ENCODE data around the gene WAC. TPM values are rescaled to one million over a fixed set of nuclear protein-coding genes. Genes with fewer than 3 reads are reported as not detected.

Gene WAC
- total RNA-seq, 1 donor from 2014 or later = 97.7 TPM

GRCh38 chr10:28545967-28546644 is 13.2 kb downstream of the WAC start:
- peaks cover 49% of the 10 kb centered on the region for H3K4me1 Mint-ChIP-seq (ENCODE audit: low read depth)

GRCh38 chr10:28548781-28549498 is 16.0 kb downstream of the WAC start:
- no peak for TF ChIP-seq CTCF (IDR thresholded peaks at IDR 0.05)
- peaks cover 50% of the 10 kb centered on the region for H3K4me1 Mint-ChIP-seq (ENCODE audit: low read depth)
- no peaks in the 10 kb centered on the region for H3K9me3 Mint-ChIP-seq (ENCODE audit: low read depth)
- no peak for DNase-seq (ENCODE audit: low spot score)
- H3K36me3 Mint-ChIP-seq (ENCODE audit: low read depth) = peaks cover 9% of the 10 kb centered on the region
- no peak overlapping the region for H3K27ac Mint-ChIP-seq (ENCODE audit: unreplicated experiment)
- no peak overlapping the region for H3K4me3 Mint-ChIP-seq (ENCODE audit: unreplicated experiment)
- no peaks in the 10 kb centered on the region for H3K27me3 Mint-ChIP-seq (ENCODE audit: low read depth)

More at GRCh38 chr10:28545967-28546644, 13.2 kb downstream of the WAC start:
- H3K27ac Mint-ChIP-seq (ENCODE audit: unreplicated experiment) = peak overlapping the region; percentile 45
- peaks cover 10% of the 10 kb centered on the region for H3K36me3 Mint-ChIP-seq (ENCODE audit: low read depth)
- H3K4me3 Mint-ChIP-seq (ENCODE audit: unreplicated experiment) = no peak overlapping the region
- no peak for TF ChIP-seq CTCF (IDR thresholded peaks at IDR 0.05)
- no peaks in the 10 kb centered on the region for H3K9me3 Mint-ChIP-seq (ENCODE audit: low read depth)
- no peaks in the 10 kb centered on the region for H3K27me3 Mint-ChIP-seq (ENCODE audit: low read depth)
- DNase-seq (ENCODE audit: low spot score) = no peak

GRCh38 chr10:28551086-28551485 is 18.2 kb downstream of the WAC start:
- no peaks in the 10 kb centered on the region for H3K27me3 Mint-ChIP-seq (ENCODE audit: low read depth)
- no peak overlapping the region for H3K4me3 Mint-ChIP-seq (ENCODE audit: unreplicated experiment)
- no peaks in the 10 kb centered on the region for H3K9me3 Mint-ChIP-seq (ENCODE audit: low read depth)
- no peak for DNase-seq (ENCODE audit: low spot score)
- peaks cover 62% of the 10 kb centered on the region for H3K4me1 Mint-ChIP-seq (ENCODE audit: low read depth)
- peaks cover 19% of the 10 kb centered on the region for H3K36me3 Mint-ChIP-seq (ENCODE audit: low read depth)
- peak overlapping the region; percentile 66 for H3K27ac Mint-ChIP-seq (ENCODE audit: unreplicated experiment)
- no peak for TF ChIP-seq CTCF (IDR thresholded peaks at IDR 0.05)

- DNase-seq (ENCODE audit: low spot score) = no peak
- H3K27me3 Mint-ChIP-seq (ENCODE audit: low read depth) = no peaks in the 10 kb centered on the region
- H3K4me1 Mint-ChIP-seq (ENCODE audit: low read depth) = peaks cover 71% of the 10 kb centered on the region
- H3K4me3 Mint-ChIP-seq (ENCODE audit: unreplicated experiment) = no peak overlapping the region
- no peaks in the 10 kb centered on the region for H3K9me3 Mint-ChIP-seq (ENCODE audit: low read depth)
- H3K27ac Mint-ChIP-seq (ENCODE audit: unreplicated experiment) = peak overlapping the region; percentile 3
- peaks cover 19% of the 10 kb centered on the region for H3K36me3 Mint-ChIP-seq (ENCODE audit: low read depth)
- no peak for TF ChIP-seq CTCF (IDR thresholded peaks at IDR 0.05)
Measured at GRCh38 chr10:28552775-28553174, 19.9 kb downstream of the WAC start.

GRCh38 chr10:28554009-28554408 is 21.1 kb downstream of the WAC start:
- H3K27me3 Mint-ChIP-seq (ENCODE audit: low read depth) = no peaks in the 10 kb centered on the region
- H3K4me1 Mint-ChIP-seq (ENCODE audit: low read depth) = peaks cover 79% of the 10 kb centered on the region
- H3K4me3 Mint-ChIP-seq (ENCODE audit: unreplicated experiment) = no peak overlapping the region
- no peak overlapping the region for H3K27ac Mint-ChIP-seq (ENCODE audit: unreplicated experiment)
- H3K36me3 Mint-ChIP-seq (ENCODE audit: low read depth) = peaks cover 17% of the 10 kb centered on the region
- H3K9me3 Mint-ChIP-seq (ENCODE audit: low read depth) = no peaks in the 10 kb centered on the region
- no peak for DNase-seq (ENCODE audit: low spot score)
- TF ChIP-seq CTCF (IDR thresholded peaks at IDR 0.05) = no peak

Measured in chondrocyte (in vitro differentiated cells).